ENCODE data around the gene HSPH1.
"Not testable (repeated sequence)": the region's sequence is repeated elsewhere in the genome, so short reads cannot be mapped to it uniquely, and the experiment has no call there.

HSPH1 gene

DNA sequence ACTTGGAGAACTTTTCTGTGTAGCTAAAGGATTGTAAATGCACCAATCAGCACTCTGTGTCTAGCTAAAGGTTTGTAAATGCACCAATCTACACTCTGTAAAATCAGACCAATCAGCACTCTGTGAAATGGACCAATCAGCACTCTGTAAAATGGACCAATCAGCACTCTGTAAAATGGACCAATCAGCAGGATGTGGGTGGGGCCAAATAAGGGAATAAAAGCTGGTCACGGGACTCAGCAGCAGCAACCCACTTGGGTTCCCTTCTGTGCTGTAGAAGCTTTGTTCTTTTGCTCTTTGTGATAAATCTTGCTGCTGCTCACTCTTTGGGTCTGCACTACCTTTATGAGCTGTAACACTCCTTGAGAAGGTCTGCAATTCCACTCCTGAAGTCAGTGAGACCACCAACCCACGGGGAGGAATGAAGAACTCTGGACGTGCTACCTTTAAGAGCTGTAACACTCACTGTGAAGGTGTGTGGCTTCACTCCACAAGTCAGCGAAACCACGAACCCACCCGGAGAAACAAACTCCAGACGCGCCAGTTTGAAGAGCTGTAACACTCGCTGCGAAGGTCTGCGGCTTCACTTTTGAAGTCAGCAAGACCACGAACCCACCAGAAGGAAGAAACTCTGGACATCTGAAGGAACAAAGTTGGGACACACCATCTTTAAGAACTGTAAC, 16.2 kb upstream of the HSPH1 start:
- not testable (repeated sequence) for DNase-seq (ENCODE audit: low read depth)

GRCh38 chr13:31175847-31176532, 14.3 kb upstream of the HSPH1 start:
- no peak for DNase-seq (ENCODE audit: low read depth)

DNA sequence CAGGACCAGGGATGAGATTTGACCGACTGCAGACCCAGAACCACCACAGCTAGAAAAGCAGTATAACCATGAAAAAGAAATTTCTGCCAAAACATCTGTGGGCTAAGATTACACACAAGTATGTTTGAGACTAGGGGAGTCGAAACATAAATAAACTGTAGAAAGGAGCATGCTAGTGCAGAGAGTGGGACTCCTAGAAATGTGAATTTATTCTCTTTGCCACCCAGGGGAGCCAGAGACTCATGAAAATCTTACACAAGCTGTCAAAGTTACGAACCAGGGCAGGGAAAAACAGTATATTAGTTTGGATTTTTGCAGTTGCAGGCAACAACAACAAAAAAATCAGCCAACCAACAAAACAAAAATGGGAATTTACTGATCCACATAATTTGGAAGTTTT, 12.3 kb upstream of the HSPH1 start:
- DNase-seq (ENCODE audit: low read depth), result peak; percentile 33

GRCh38 chr13:31172535-31172934, 10.8 kb upstream of the HSPH1 start:
- peak; percentile 96 for DNase-seq (ENCODE audit: low read depth)

- peak; percentile 67 for DNase-seq (ENCODE audit: low read depth)
These were observed 10.3 kb upstream of the HSPH1 start for GRCh38 chr13:31172001-31172400.

- DNase-seq (ENCODE audit: low read depth), result no peak
These were observed 7.0 kb upstream of the HSPH1 start for GRCh38 chr13:31168736-31169135.

GRCh38 chr13:31168166-31168565, 6.5 kb upstream of the HSPH1 start:
- no peak for DNase-seq (ENCODE audit: low read depth)

GRCh38 chr13:31167490-31167889, 5.8 kb upstream of the HSPH1 start:
- peak; percentile 52 for DNase-seq (ENCODE audit: low read depth)

GRCh38 chr13:31166591-31166990, 4.9 kb upstream of the HSPH1 start:
- peak; percentile 39 for DNase-seq (ENCODE audit: low read depth)

DNA sequence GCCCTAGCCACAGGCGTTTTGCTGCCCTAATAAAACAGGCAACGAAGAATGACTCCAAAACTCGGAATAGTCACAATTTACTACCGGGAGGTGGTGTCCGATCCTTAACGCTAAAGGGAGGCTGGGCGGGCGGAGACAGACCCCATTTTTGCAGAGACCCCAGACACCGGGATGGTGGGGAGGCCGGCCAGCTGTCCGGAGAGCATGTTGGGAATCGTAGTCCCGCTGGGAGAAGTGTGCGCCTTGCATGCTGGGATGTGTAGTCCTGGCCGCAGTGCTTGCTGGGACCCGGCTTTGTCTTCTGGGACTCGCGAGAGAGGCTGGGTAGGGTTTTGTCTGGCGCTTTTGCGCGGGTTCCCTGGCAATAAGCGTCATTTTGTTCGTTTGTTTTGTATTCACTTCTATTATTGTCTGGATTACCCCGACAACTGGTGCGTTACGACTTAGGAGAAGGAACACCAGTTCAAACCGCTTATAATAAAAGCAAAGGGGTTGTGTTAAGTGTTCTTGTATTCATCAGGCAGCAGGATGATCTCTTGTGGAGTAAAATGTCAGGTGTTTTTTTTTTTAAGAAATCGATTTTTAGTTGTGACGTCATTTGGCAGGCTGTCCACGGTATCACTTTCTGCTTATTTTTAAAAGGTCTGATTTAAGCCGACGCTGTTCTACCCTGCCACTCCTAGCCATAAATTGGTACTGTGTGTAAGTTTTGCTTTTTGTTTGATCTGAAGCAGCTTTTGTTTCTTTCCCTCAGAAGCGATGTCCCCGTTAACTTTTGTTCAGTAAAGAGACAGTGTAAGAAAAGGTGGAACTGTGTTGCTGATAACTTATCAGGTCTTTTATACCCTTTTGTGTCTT, 676 bp upstream of the HSPH1 start:
- peak; percentile 99 for DNase-seq (ENCODE audit: low read depth)

DNA sequence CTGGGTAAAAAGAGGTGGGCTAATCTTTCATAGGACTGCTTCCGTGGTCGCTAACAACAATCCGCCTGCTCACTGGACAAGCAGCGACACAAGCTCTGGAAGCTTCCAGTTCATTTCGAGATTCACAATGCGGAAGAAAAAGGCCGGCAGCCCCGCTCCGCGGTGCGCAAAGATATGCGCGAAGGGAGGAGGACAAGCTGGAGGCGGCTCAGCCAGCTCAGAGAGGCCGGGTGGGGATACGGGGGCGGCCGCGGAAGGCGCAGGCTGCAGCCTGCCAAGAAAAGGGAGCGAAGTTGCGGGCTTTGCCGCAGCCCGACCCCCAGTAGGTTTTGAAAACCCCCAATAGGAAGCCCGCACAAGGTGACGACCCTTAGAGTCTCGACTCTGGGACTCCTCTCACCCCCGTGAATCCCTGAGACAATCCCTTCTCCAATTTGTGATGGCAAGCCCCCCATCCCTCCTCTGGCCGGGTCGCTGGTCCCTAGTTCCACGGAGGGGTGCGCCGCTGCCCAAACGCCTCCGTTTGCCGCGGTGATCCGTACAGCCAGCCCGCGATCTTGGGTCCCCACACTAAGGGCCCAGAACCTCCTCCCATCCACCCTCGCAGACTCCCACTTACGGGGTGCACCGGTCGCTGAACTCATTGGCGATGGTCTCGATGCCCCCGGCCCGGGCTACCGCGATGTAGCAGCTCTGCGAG, 697 bp downstream of the HSPH1 start:
- DNase-seq (ENCODE audit: low read depth), result peak; percentile 65

DNA sequence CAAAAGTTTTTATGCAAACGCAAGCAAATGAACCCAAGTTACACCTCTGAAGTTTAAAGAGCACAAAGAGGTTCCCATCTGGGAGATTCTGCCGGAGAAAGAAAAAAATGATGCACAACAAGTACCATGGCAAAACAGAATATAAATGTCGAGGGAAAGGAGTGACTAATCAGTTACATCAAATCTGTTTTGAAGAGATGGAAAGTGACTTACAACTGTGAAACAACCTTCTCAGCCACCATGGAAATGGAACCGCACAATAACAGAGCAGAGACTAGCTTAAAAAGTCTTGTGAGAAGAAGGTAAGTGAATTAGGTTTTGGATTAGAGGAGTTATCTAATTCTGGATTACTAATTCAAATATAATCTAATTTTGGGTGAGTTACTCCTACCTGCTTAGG, 2.4 kb downstream of the HSPH1 start:
- DNase-seq (ENCODE audit: low read depth), result peak; percentile 28

GRCh38 chr13:31154939-31155338, 6.8 kb downstream of the HSPH1 start:
- peak; percentile 19 for DNase-seq (ENCODE audit: low read depth)

GRCh38 chr13:31151837-31152236, 9.9 kb downstream of the HSPH1 start:
- no peak for DNase-seq (ENCODE audit: low read depth)

GRCh38 chr13:31150315-31150985, 11.3 kb downstream of the HSPH1 start:
- no peak for DNase-seq (ENCODE audit: low read depth)

- no peak for DNase-seq (ENCODE audit: low read depth)
These were observed 12.1 kb downstream of the HSPH1 start for GRCh38 chr13:31149604-31150003.

DNA sequence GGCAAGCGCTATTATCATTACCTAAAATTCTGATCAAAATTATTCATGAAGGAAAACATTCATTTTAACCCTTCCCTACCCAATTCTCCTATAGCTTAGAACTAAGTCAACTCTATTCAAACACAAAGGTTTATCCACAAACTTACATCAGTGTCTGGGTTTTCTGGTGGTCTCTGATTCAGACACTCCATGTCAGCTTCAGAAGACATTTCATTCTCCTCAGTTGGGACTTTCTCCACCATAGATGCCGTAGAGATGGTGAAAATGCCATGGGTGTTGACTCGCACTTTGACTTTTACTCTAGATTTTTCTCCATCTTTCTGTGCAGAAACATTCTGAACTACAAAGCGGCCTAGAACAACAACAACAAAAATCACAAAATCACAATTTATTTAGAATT, 16.3 kb downstream of the HSPH1 start:
- no peak for DNase-seq (ENCODE audit: low read depth)

GRCh38 chr13:31138515-31138914, 23.2 kb downstream of the HSPH1 start:
- no peak for DNase-seq (ENCODE audit: low read depth)

GRCh38 chr13:31136724-31137123, 25.0 kb downstream of the HSPH1 start:
- DNase-seq (ENCODE audit: low read depth), result no peak

- no peak for DNase-seq (ENCODE audit: low read depth)
These were observed 27.5 kb downstream of the HSPH1 start for GRCh38 chr13:31134039-31134711.

- DNase-seq (ENCODE audit: low read depth), result no peak
These were observed 28.1 kb downstream of the HSPH1 start for GRCh38 chr13:31133621-31134020.

All from ELR (cell line).